ENCODE data around the gene ZSWIM5. TPM values are rescaled to one million over a fixed set of nuclear protein-coding genes. Genes with fewer than 3 reads are reported as not detected.

The ZSWIM5 gene
- total RNA-seq, 4 donors from 2014 or later = 0.53 to 1.3 (median 0.81) TPM

DNA sequence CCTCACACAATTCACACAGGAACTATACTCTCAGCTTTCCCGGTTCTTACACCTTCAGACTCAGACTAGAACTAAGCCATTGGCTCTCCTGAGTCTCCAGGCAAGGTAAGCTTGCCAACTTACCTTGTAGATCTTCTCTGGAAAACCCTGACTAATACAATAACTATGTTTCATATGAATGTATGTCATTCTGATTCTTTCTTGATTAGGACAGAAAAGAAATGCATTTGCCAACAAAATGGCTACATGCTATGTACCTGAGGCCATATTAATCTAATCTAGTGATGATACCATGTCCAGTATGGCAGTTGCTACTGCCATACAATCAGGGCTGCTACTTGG is 9.8 kb upstream of the ZSWIM5 start:
- intact Hi-C loops (cut with DNase I; ENCODE audit: low total_unique reads) (no loop called here), in situ Hi-C loops (cut with MboI; ENCODE audit: low sequenced_read_pairs in 4 of 4) (no loop called here)
- no peaks in the 10 kb centered on the region for H3K36me3 ChIP-seq
- no peaks in the 10 kb centered on the region for H3K4me1 ChIP-seq
- no peaks in the 10 kb centered on the region for H3K27me3 ChIP-seq
- TF ChIP-seq, protein P1, sequence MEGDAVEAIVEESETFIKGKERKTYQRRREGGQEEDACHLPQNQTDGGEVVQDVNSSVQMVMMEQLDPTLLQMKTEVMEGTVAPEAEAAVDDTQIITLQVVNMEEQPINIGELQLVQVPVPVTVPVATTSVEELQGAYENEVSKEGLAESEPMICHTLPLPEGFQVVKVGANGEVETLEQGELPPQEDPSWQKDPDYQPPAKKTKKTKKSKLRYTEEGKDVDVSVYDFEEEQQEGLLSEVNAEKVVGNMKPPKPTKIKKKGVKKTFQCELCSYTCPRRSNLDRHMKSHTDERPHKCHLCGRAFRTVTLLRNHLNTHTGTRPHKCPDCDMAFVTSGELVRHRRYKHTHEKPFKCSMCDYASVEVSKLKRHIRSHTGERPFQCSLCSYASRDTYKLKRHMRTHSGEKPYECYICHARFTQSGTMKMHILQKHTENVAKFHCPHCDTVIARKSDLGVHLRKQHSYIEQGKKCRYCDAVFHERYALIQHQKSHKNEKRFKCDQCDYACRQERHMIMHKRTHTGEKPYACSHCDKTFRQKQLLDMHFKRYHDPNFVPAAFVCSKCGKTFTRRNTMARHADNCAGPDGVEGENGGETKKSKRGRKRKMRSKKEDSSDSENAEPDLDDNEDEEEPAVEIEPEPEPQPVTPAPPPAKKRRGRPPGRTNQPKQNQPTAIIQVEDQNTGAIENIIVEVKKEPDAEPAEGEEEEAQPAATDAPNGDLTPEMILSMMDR (IDR thresholded peaks at IDR 0.05 in 4 of 5, conservative IDR thresholded peaks at IDR 0.05 in 1 of 5) = no peak
- TF ChIP-seq POLR2A (IDR thresholded peaks at IDR 0.05) = no peak
- ATAC-seq (no peak), DNase-seq (no peak)
- no peaks in the 10 kb centered on the region for H3K9me3 ChIP-seq
- no peak overlapping the region for H3K27ac ChIP-seq
- H3K4me3 ChIP-seq = no peak overlapping the region

DNA sequence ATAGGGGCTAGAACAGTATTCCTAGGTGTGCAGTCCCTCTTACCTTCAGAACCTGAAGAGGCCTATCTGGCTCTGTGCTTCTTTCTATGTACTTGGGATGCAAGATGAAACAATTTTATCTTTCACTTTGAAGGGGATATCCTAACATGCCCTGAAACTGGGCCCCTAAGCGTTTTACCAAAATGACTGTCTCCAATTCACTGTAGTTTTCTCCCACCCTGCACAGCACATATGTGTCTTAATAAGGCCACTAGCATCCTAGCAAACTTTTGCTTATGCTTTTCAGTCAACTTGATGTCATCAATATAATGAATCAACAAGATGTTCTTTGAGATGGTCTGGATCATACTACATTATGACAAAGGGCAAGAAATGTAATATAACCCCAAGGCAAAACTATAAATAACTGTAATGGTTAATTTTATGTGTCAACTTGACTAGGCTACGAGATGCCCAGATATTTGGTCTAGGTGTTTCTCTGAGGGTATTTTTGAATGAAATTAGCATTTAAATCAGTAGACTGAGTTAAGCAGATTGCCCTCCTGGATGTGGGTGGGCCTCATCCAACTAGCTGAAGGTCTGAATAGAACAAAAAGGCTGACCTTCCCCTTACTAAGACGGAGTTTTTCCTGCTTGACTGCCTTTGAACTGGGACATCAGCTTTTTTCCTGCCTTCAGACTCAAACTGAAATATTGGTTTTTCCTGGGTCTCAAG is 9.2 kb upstream of the ZSWIM5 start:
- TF ChIP-seq, protein P1 (IDR thresholded peaks at IDR 0.05 in 4 of 5, conservative IDR thresholded peaks at IDR 0.05 in 1 of 5) = no peak
- no peak for TF ChIP-seq POLR2A (IDR thresholded peaks at IDR 0.05)
- Histone ChIP-seq H3K4me3 (no peak overlapping the region), H3K9me3 (no peaks in the 10 kb centered on the region), H3K27me3 (no peaks in the 10 kb centered on the region), H3K4me1 (no peaks in the 10 kb centered on the region), H3K36me3 (no peaks in the 10 kb centered on the region), H3K27ac (no peak overlapping the region)
- no peak for ATAC-seq
- DNase-seq = no peak
- in situ Hi-C loops (cut with MboI; ENCODE audit: low sequenced_read_pairs in 4 of 4) (no loop called here), intact Hi-C loops (cut with DNase I; ENCODE audit: low total_unique reads) (no loop called here)

DNA sequence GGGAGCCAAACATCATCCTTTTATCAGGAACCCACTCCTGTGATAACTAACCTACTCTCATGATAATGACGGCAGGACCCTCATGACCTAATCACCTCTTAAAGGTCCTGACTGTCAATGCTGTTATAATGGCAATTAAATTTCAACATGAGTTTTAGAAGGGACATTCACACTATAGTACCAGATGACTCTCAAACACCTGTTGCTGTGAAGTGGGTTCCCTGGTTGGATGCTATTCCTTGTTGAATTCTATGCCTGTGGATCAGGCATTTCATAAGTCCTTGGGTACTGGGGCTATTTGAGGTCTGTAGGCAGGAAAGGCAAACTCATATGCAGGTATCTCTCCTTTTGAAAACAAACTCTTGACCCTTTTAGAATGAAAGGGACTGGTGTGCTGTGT is 7.5 kb upstream of the ZSWIM5 start:
- Histone ChIP-seq H3K9me3 (no peaks in the 10 kb centered on the region), H3K27me3 (no peaks in the 10 kb centered on the region), H3K4me3 (no peak overlapping the region), H3K27ac (no peak overlapping the region), H3K36me3 (no peaks in the 10 kb centered on the region), H3K4me1 (no peaks in the 10 kb centered on the region)
- no peak for ATAC-seq
- DNase-seq = no peak
- intact Hi-C loops (cut with DNase I; ENCODE audit: low total_unique reads) (no loop called here), in situ Hi-C loops (cut with MboI; ENCODE audit: low sequenced_read_pairs in 4 of 4) (no loop called here)
- TF ChIP-seq, protein P1 (IDR thresholded peaks at IDR 0.05 in 4 of 5, conservative IDR thresholded peaks at IDR 0.05 in 1 of 5) = no peak
- TF ChIP-seq POLR2A (IDR thresholded peaks at IDR 0.05) = no peak

DNA sequence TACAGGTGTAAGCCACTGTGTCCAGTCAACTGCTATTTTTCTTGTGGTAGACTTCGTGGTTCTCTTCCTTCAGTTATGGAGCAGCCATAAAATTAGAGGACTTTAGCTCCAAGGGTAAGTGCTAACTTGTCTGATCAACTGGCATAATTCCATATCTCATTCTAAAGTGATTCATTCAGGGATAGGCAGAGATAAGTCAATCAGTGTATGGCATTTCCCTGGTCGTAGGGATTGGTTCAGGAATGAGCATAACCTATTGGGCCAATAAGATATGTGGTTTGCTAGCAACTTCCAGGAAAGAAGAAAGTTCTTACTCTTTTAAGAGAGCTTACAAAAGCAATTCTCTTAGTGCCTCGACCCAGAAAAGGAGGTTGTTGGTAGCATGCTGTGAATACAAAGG is 4.7 kb upstream of the ZSWIM5 start:
- H3K4me3 ChIP-seq = no peak overlapping the region
- ATAC-seq (no peak), DNase-seq (no peak)
- TF ChIP-seq, protein P1 (IDR thresholded peaks at IDR 0.05 in 4 of 5, conservative IDR thresholded peaks at IDR 0.05 in 1 of 5) = no peak
- no peak for TF ChIP-seq POLR2A (IDR thresholded peaks at IDR 0.05)
- H3K27me3 ChIP-seq = no peaks in the 10 kb centered on the region
- in situ Hi-C loops (cut with MboI; ENCODE audit: low sequenced_read_pairs in 4 of 4) = no loop called here
- H3K36me3 ChIP-seq = no peaks in the 10 kb centered on the region
- no peak overlapping the region for H3K27ac ChIP-seq
- H3K9me3 ChIP-seq = no peaks in the 10 kb centered on the region
- H3K4me1 ChIP-seq = peaks cover 5 to 8% of the 10 kb centered on the region in 2 donors
- intact Hi-C loops (cut with DNase I; ENCODE audit: low total_unique reads) = no loop called here

Measured in gastrocnemius medialis (tissue), 4 donors.